ENCODE results near the gene ECM2. TPM values are rescaled to one million over a fixed set of nuclear protein-coding genes. Genes with fewer than 3 reads are reported as not detected.

ECM2 gene
- total RNA-seq, 4 donors from 2014 or later = 9.6 to 20.1 (median 12.1) TPM

GRCh38 chr9:92446536-92446935, 89.3 kb downstream of the ECM2 start:
- no peaks in the 10 kb centered on the region for H3K9me3 ChIP-seq
- no peak overlapping the region for H3K27ac ChIP-seq
- H3K27me3 ChIP-seq = no peaks in the 10 kb centered on the region
- no peaks in the 10 kb centered on the region for H3K4me1 ChIP-seq
- TF ChIP-seq CTCF (IDR thresholded peaks at IDR 0.05) (no peak), POLR2A (IDR thresholded peaks at IDR 0.05) (no peak)
- DNase-seq = no peak
- no peak overlapping the region for H3K4me3 ChIP-seq
- H3K36me3 ChIP-seq = no peaks in the 10 kb centered on the region

Small RNA genes lying within 50 kb of the gene (small RNA-seq; reads per million reads assigned to genes)
- 0 reads per million in 2 donors for gene AL157827.1
- gene MIR4670 = 0 reads per million in 2 donors

Other genes with a start within 250 kb of the ECM2 start
- gene IARS1, start 242.3 kb downstream of the ECM2 start, total RNA-seq = 100 to 1,000 TPM in 1 of 4 donors, 10 to 100 TPM in 3; 34.2 to 164 (median 44.9) TPM
- 10 to 100 TPM; 25.8 to 94.1 (median 31.3) TPM for gene NOL8, start 210.6 kb downstream of the ECM2 start, total RNA-seq
- 10 to 100 TPM in 1 of 4 donors, 1 to 10 TPM in 3; 2.8 to 51.2 (median 4.9) TPM for gene CENPP, start 210.0 kb downstream of the ECM2 start, total RNA-seq
- gene OGN, start 131.4 kb downstream of the ECM2 start, total RNA-seq = 1 to 10 TPM; 2.6 to 9.7 (median 3.5) TPM
- 1 to 10 TPM in 3 of 4 donors, not detected in 1; 1.2 to 5.4 (median 4.5) TPM for gene OMD, start 111.5 kb downstream of the ECM2 start, total RNA-seq
- gene ASPN, start 53.5 kb downstream of the ECM2 start, total RNA-seq = 1 to 10 TPM; 2.5 to 4.7 (median 4.4) TPM
- gene IPPK, start 134.1 kb upstream of the ECM2 start, total RNA-seq = 10 to 100 TPM in 2 of 4 donors, 1 to 10 TPM in 2; 6.3 to 15.7 (median 10.1) TPM
- gene BICD2, start 228.8 kb upstream of the ECM2 start, total RNA-seq = 10 to 100 TPM in 2 of 4 donors, 1 to 10 TPM in 2; 4.2 to 41.3 (median 8.8) TPM

Measured in Peyer's patch (tissue), 4 donors.